HCT116 (cell line): ENCODE results near the gene CRLF3. TPM values are rescaled to one million over a fixed set of nuclear protein-coding genes. Genes with fewer than 3 reads are reported as not detected.

Experiments used
- ATAC-seq: fragments of 200-7000 bp; cut with Tn5 transposase; 2 replicates; pipeline ENCODE4 v1.9.1; 2020; ENCODE audit warnings: mild to moderate bottlenecking, moderate library complexity
- BruUV-seq: library from RNA; stranded (reverse); fragments of 400-500 nt; replicated peaks from 2 replicates; lab custom pipeline; 2021; lab: Mats Ljungman, UMichigan
- CTCF ChIA-PET: fragments of 300-600 bp; sonication (Branson Sonifier 250); formaldehyde crosslinking; loops from one replicate; lab custom pipeline; 2021; ENCODE audit warnings: antibody characterized with exemption; lab: Charles Lee
- POLR2A ChIA-PET: fragments of 300-600, 350-600 bp; sonication (Branson Sonifier 250); formaldehyde crosslinking; loops from one replicate; lab custom pipeline; 2021; ENCODE audit warnings: antibody characterized with exemption; lab: Charles Lee
- RAD21 ChIA-PET, 2 experiments: fragments of 300-600 bp; sonication (Branson Sonifier 250); formaldehyde crosslinking; loops; one replicate each; lab custom pipeline; 2023; ENCODE audit warnings: low total read pairs in 2 of 2; ENCODE audit not compliant: uncharacterized antibody in 2 of 2, unreplicated experiment in 2 of 2, low non-redundant PET in 1 of 2; lab: Charles Lee
- DNase-seq: peaks from one replicate; pipeline ENCODE4 v3.0.0-alpha.2; 2010; ENCODE audit warnings: low read depth, low spot score
- H2AFZ ChIP-seq: fragments of 200-600 bp; shearing (Covaris generic), sonication (generic); 2 replicates; pipeline ENCODE4 v1.6.1; 2017; ENCODE audit warnings: low read depth, mixed run types, mixed read lengths, antibody characterized with exemption, low read length; ENCODE audit not compliant: poor library complexity, severe bottlenecking
- H3K27ac ChIP-seq: 2 replicates; pipeline ENCODE4 v1.5.1; 2012; ENCODE audit warnings: low read depth, low read length
- H3K27me3 ChIP-seq: fragments of 200-600 bp; sonication (generic); 2 replicates; pipeline ENCODE4 v1.6.1; 2016; ENCODE audit warnings: mixed run types, low read length, mixed read lengths; ENCODE audit not compliant: insufficient read depth
- H3K36me3 ChIP-seq, 2 experiments: fragments of 200-500 bp in 1 of 2; fragments of 200-600 bp in 1 of 2; sonication (Bioruptor generic) in 1 of 2; sonication (generic) in 1 of 2; 2 replicates each; pipeline versions ENCODE4 v1.5.1 to v1.6.1; 2014 to 2016; ENCODE audit warnings: low read length in 2 of 2, inconsistent platforms in 1 of 2, mixed read lengths in 1 of 2, mixed run types in 1 of 2; ENCODE audit not compliant: insufficient read depth in 2 of 2, control insufficient read depth in 1 of 2
- H3K4me1 ChIP-seq, 2 experiments: fragments of 200-600 bp in 1 of 2; sonication (generic) in 1 of 2; 2 replicates each; pipeline versions ENCODE4 v1.5.1 to v1.6.1; 2012 to 2017; ENCODE audit warnings: low read length in 2 of 2, inconsistent platforms in 1 of 2, mild to moderate bottlenecking in 1 of 2, mixed read lengths in 1 of 2, mixed run types in 1 of 2, moderate library complexity in 1 of 2; ENCODE audit not compliant: insufficient read depth in 2 of 2, control insufficient read depth in 1 of 2
- H3K4me2 ChIP-seq: fragments of 200-600 bp; sonication (generic); 2 replicates; pipeline ENCODE4 v1.6.1; 2017; ENCODE audit warnings: mixed run types, low read length, mixed read lengths
- H3K4me3 ChIP-seq, 2 experiments: fragments of 200-600 bp in 1 of 2; sonication (generic) in 1 of 2; replicated peaks in 1 of 2; 2 replicates each; pipeline ENCODE4 v1.5.1; 2011 to 2016; ENCODE audit warnings: low read length in 2 of 2, control low read depth in 1 of 2, low read depth in 1 of 2, mild to moderate bottlenecking in 1 of 2, mixed read lengths in 1 of 2, mixed run types in 1 of 2
- H3K79me2 ChIP-seq: fragments of 200-600 bp; sonication (generic); 2 replicates; pipeline ENCODE4 v1.6.1; 2017; ENCODE audit warnings: mild to moderate bottlenecking, mixed run types, low read length, moderate library complexity, mixed read lengths; ENCODE audit not compliant: insufficient read depth
- H3K9ac ChIP-seq: fragments of 200-600 bp; sonication (generic); 2 replicates; pipeline ENCODE4 v1.6.1; 2016; ENCODE audit warnings: low read length, mixed read lengths
- H3K9me2 ChIP-seq: fragments of 200-600 bp; sonication (generic), shearing (Covaris generic); 2 replicates; pipeline ENCODE4 v1.6.1; 2017; ENCODE audit warnings: mixed run types, mild to moderate bottlenecking, moderate library complexity; ENCODE audit not compliant: insufficient read depth
- H3K9me3 ChIP-seq, 2 experiments: fragments of 200-500 bp in 1 of 2; fragments of 200-600 bp in 1 of 2; sonication (Bioruptor generic) in 1 of 2; sonication (generic) in 1 of 2; 2 replicates each; pipeline ENCODE4 v1.6.1; 2014 to 2017; ENCODE audit warnings: low read length in 2 of 2, mixed read lengths in 2 of 2, inconsistent platforms in 1 of 2, low read depth in 1 of 2, mild to moderate bottlenecking in 1 of 2, mixed run types in 1 of 2, moderate library complexity in 1 of 2; ENCODE audit not compliant: control insufficient read depth in 1 of 2, insufficient read depth in 1 of 2
- H4K20me1 ChIP-seq: fragments of 200-600 bp; sonication (generic), shearing (Covaris generic); 2 replicates; pipeline ENCODE4 v1.6.1; 2017; ENCODE audit warnings: mixed run types, mild to moderate bottlenecking, moderate library complexity; ENCODE audit not compliant: insufficient read depth
- ATF3 ChIP-seq: IDR thresholded peaks from 2 replicates; pipeline ENCODE4 v1.6.1; 2012
- CBX3 ChIP-seq: IDR thresholded peaks from 2 replicates; pipeline ENCODE4 v1.6.1; 2012; ENCODE audit warnings: low read depth
- CTCF ChIP-seq, 3 experiments: fragments of 200-600 bp in 1 of 3; sonication (generic) in 1 of 3; IDR thresholded peaks in 2 of 3; conservative IDR thresholded peaks in 1 of 3; 2 replicates each; pipeline ENCODE4 v1.5.1; 2012 to 2017; ENCODE audit warnings: low read depth in 2 of 3, low read length in 2 of 3, antibody characterized with exemption in 1 of 3, borderline replicate concordance in 1 of 3, control low read depth in 1 of 3, mild to moderate bottlenecking in 1 of 3, mixed read lengths in 1 of 3, mixed run types in 1 of 3, moderate library complexity in 1 of 3; ENCODE audit not compliant: insufficient read depth in 1 of 3
- EGR1 ChIP-seq: IDR thresholded peaks from 2 replicates; pipeline ENCODE4 v1.6.1; 2012; ENCODE audit warnings: low read depth
- EZH2 ChIP-seq: fragments of 200-600 bp; sonication (generic); IDR thresholded peaks from 2 replicates; pipeline ENCODE4 v1.6.1; 2017; ENCODE audit warnings: antibody characterized with exemption, mixed run types
- MAX ChIP-seq: IDR thresholded peaks from 2 replicates; pipeline ENCODE4 v1.6.1; 2012
- POLR2A ChIP-seq: IDR thresholded peaks from 2 replicates; pipeline ENCODE4 v1.7.0; 2011; ENCODE audit warnings: borderline replicate concordance; ENCODE audit not compliant: insufficient read depth, insufficient read length; ENCODE audit errors: extremely low read depth
- POLR2AphosphoS5 ChIP-seq: IDR thresholded peaks from 2 replicates; pipeline ENCODE4 v1.6.1; 2011; ENCODE audit warnings: mild to moderate bottlenecking, low read depth, low read length, moderate library complexity
- RAD21 ChIP-seq: IDR thresholded peaks from 2 replicates; pipeline ENCODE4 v1.6.1; 2012; ENCODE audit warnings: low read depth, mild to moderate bottlenecking
- REST ChIP-seq: IDR thresholded peaks from 2 replicates; pipeline ENCODE4 v1.6.1; 2012; ENCODE audit warnings: low read depth
- SIN3A ChIP-seq: IDR thresholded peaks from 2 replicates; pipeline ENCODE4 v1.6.1; 2012; ENCODE audit warnings: low read depth
- SRF ChIP-seq: IDR thresholded peaks from 2 replicates; pipeline ENCODE4 v1.6.1; 2012; ENCODE audit warnings: low read depth
- TCF7L2 ChIP-seq: IDR thresholded peaks from 2 replicates; pipeline ENCODE4 v1.7.0; 2011; ENCODE audit warnings: borderline replicate concordance, inconsistent platforms; ENCODE audit not compliant: insufficient read depth, insufficient read length; ENCODE audit errors: extremely low read depth
- YY1 ChIP-seq: IDR thresholded peaks from 2 replicates; pipeline ENCODE4 v1.6.1; 2011; ENCODE audit warnings: low read length, low read depth, moderate library complexity, mild to moderate bottlenecking; ENCODE audit not compliant: insufficient replicate concordance; ENCODE audit errors: extremely low read depth
- ZNF274 ChIP-seq: fragments of 200-500 bp; sonication (Bioruptor generic); IDR thresholded peaks from 2 replicates; pipeline ENCODE4 v1.6.1; 2014; ENCODE audit warnings: mild to moderate bottlenecking, low read depth, low read length, inconsistent platforms
- intact Hi-C: fragments of 100-400 bp; cut with micrococcal nuclease; formaldehyde crosslinking; loops from 2 replicates; pipeline ENCODE4 v1.10.0; 2022
- total RNA-seq: library from RNA; stranded (reverse); gene quantifications from one replicate; pipeline ENCODE4 v1.2.1, GENCODE V29; 2021; ENCODE audit not compliant: unreplicated experiment

CRLF3 gene
- total RNA-seq, 1 experiment from 2014 or later, result 32.4 TPM

- H3K4me3 ChIP-seq, result no peak overlapping the region
- DNase-seq (no peak), ATAC-seq (no peak)
- RAD21 ChIA-PET, result no interaction called here
- BruUV-seq, result no TSS peak
- intact Hi-C loops, result no loop called here
- H3K9ac ChIP-seq, result no peak overlapping the region
- POLR2A ChIA-PET, result no interaction called here
- no peak overlapping the region for H3K27ac ChIP-seq
- CTCF ChIA-PET, result no interaction called here
- no peaks in the 10 kb centered on the region for H3K9me3 ChIP-seq
- H3K36me3 ChIP-seq, result peaks cover 21 to 25% of the 10 kb centered on the region in 2 experiments; a peak in 3 of 4 replicates
- no peak overlapping the region for H3K4me2 ChIP-seq
- no peaks in the 10 kb centered on the region for H3K27me3 ChIP-seq
- no peaks in the 10 kb centered on the region for H4K20me1 ChIP-seq
- H2AFZ ChIP-seq, result no peak overlapping the region
- no peaks in the 10 kb centered on the region for H3K4me1 ChIP-seq
- H3K79me2 ChIP-seq, result 0 out of 2 replicates have a peak, but pooled peaks cover 6% of the 10 kb centered on the region
- TF ChIP-seq CTCF (IDR thresholded peaks at IDR 0.05 in 2 of 3, conservative IDR thresholded peaks at IDR 0.05 in 1 of 3; ENCODE audit: borderline replicate concordance in 1 of 3, insufficient read depth in 1 of 3, low read depth in 2 of 3, low read length in 2 of 3) (no peak), SIN3A (no peak), SRF (no peak), TCF7L2 (no peak), EGR1 (no peak), ATF3 (no peak), MAX (no peak), POLR2AphosphoS5 (no peak), REST (no peak), POLR2A (no peak), ZNF274 (no peak), EZH2 (no peak), CBX3 (no peak), RAD21 (no peak), YY1 (no peak)
- no peaks in the 10 kb centered on the region for H3K9me2 ChIP-seq
Observed at GRCh38 chr17:30796016-30796415, 28.5 kb downstream of the CRLF3 start.
